Activated T-helper 1 cell treated with anti-CD3 and anti-CD28 coated beads, Interleukin-2, amount 50 U/mL, for 16 hours (primary cell): ENCODE results near the gene CEBPA.

ENCODE experiments used
- DNase-seq, 2 donors: peaks; one replicate each; pipeline ENCODE4 v3.0.0-alpha.2; 2020; ENCODE audit warnings: low read depth in 1 of 2, low spot score in 1 of 2

Gene CEBPA

GRCh38 chr19:33302175-33302973, at the start of gene CEBPA:
Gene CEBPA (minus strand): TSS chr19:33302534. CDS start chr19:33302414, 120 bp downstream.
- DNase-seq: peak in 1 of 2 donors; percentile 56

GRCh38 chr19:33350538-33351309, 48.4 kb upstream of the CEBPA start:
- DNase-seq: no peak

- no peak for DNase-seq
These were observed 47.3 kb upstream of the CEBPA start for GRCh38 chr19:33349319-33350289.

DNA sequence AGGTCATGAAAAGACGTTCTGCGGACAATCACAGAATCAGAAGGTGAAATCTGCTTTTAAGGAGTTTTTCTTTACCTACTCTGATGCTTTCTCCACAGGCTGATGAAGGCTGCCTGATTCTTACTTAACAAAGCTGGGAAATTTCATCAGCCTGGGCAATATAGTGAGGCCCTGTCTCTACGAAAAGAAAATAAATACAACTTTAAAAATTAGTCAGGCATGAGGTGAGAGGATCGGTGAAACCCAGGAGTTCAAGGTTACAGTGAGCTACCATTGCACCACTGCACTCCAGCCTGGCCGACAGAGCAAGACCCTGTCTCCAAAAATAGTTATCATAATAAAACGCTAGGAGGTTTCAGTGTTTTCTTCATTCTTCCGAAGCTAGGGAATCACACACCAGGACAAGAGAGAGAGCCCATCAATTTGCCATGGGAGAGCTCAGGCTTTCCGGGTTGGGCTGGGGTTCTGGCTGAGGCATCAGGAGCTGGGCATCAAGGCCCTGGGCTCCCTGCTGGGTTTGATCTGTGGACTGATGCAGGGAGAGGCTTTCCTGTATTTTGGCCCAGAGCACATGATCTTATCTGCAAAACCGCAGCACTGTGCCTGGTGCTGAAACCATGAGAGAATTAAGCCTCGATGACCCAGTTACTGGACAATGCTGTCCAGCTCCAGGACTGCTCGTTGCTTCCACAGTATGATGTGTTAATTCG, 46.1 kb upstream of the CEBPA start:
- DNase-seq: no peak

DNA sequence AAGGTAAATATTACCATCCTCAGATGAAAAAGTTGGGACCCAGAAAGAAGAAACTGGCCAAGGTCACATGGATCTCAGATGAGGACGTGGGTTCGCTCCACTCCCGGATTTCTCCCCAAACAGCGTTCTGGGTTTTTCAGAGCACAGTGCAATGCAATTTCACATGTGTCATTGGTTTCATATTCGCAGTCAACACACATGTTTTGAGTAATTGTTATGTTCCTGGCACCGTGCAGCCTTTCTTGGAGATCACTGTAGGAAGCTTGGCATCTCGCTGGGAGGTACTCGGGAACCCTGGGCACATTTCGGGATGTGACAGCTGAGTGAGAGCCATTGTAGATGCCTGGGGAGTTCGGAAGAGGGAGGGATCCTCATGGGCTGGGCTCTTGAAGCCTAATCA, 45.0 kb upstream of the CEBPA start:
- no peak for DNase-seq

DNA sequence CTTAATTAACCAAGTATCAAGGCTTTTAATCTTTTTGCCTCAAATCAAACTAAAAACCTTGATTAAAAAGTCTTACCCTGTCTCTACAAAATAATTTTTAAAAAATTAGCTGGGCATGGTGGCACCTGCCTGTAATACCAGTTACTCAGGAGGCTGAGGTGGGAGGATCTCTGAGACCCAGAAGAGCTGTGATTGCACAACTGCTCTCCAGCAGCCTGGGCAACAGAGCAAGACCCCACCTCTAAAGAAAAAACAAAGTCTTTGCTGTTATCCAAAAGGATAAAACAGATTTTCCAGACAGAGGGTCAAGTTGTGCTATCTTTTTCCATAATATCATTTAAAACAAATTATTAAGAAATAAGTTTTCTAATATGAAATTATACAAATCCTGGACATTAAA, 44.3 kb upstream of the CEBPA start:
- DNase-seq: no peak

- DNase-seq: no peak
These were observed 42.8 kb upstream of the CEBPA start for GRCh38 chr19:33345163-33345562.

DNA sequence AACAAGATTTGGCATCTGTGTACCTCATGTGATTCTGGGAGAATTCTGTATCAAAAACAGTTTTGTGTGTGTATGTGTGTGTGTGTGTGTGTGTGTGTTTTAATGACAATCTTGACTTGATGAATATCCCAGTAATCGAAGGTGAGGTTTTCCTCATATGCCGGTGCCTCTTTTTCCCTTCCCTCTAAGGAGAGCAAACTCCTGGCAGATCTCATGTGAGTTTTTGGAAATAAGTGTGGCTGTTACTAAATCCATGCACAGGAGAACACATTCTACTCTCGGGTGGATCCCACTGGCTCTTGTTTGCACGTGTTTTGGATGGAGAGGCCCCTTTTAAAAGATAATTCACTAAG, 42.2 kb upstream of the CEBPA start:
- DNase-seq: no peak

- DNase-seq: no peak
These were observed 41.7 kb upstream of the CEBPA start for GRCh38 chr19:33343859-33344572.

DNA sequence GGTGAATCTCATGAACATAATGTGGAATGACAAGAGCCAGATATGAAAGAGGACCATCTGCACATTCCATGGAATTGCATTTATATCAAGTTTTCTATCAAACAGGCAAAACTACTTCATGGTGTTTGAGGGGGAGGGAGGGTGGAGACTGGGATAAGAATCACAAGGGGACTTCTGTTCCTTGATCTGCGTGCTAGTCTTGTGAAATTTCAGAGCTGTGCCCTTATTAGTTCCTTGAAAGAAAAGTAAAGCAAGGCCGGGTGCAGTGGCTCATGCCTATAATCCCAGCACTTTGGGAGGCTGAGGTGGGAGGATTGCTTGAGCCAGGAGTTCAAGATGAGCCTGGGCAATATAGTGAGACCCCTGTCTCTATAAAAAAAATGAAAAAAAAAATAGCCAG, 41.0 kb upstream of the CEBPA start:
- no peak for DNase-seq

GRCh38 chr19:33340991-33341390, 38.7 kb upstream of the CEBPA start:
- no peak for DNase-seq

- no peak for DNase-seq
These were observed 37.0 kb upstream of the CEBPA start for GRCh38 chr19:33339016-33339984.

DNA sequence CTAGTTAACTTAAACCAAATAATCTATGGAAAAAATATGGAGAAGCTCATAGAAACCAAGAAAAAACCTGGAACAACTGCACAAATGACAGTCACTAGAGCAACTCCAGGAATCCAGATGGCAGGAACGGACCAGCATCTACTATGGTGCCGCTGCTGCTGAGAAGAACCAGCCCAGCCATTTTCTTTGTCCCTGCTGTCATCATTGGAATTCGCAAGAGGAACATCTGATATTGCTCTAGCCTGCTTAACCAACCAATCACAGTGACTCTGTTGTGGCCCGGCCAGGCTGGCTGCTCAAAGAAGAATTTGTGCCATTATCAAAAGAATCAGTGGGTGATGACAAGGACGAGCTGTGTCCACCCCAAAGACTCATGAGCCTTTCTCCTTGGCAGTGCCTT, 33.1 kb upstream of the CEBPA start:
- no peak for DNase-seq

DNA sequence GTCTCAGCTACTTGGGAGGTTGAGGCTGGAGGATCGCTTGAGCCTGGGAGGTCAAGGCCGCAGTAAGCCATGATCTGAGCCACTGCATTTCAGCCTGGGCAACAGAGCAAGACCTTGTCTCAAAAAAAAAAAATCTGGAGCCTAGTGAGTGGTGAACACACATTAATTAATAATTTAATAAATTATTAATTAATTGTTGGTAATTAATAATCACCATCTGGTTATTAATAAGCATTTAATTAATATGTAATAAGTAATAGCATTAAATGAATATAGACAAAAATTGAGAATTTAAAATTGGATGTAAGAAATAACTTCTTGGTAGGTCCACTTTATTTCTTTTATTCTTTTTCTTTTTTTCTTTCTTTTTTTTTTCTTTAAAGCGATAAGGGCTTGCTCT, 31.9 kb upstream of the CEBPA start:
- DNase-seq: no peak

GRCh38 chr19:33333642-33334041, 31.3 kb upstream of the CEBPA start:
- DNase-seq: no peak

GRCh38 chr19:33333151-33333550, 30.8 kb upstream of the CEBPA start:
- DNase-seq: no peak

DNA sequence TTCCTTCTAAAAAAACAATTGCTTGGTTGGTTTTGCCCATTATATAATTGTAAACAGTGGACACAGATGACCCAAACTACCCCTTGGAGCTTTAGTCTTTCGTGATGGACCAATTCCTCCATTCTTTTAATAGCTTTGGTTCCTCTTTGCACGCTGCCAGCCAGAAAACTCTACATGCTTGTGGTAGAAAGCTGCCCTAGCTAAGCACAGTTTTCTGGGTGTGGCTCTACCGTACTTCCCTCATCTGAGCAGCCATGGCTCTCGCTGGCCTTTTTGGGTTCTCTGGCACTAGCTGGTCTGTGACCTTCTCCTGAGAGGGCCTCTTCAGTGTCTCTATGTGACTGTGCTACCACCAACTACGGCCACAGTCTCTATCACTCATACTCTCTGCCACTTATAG, 29.9 kb upstream of the CEBPA start:
- DNase-seq: no peak

DNA sequence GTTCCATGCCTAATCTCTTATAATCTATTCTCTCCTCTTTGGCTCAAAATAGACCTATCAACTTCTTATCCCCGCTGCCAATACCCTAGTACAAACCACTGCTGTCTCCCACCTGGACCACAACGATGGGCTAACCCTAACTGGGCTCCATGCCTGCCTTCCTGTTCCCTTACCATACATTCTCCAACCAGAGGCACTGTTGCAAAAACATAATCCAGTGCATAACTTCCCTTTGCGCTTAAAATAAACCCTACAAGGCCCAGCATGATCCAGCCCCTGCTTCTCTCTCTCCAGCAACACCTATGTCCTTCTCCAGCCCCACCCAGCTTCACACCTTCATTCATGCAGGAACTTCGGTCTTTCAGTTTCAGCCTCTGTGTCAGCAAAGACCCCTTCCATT, 27.4 kb upstream of the CEBPA start:
- DNase-seq: no peak

DNA sequence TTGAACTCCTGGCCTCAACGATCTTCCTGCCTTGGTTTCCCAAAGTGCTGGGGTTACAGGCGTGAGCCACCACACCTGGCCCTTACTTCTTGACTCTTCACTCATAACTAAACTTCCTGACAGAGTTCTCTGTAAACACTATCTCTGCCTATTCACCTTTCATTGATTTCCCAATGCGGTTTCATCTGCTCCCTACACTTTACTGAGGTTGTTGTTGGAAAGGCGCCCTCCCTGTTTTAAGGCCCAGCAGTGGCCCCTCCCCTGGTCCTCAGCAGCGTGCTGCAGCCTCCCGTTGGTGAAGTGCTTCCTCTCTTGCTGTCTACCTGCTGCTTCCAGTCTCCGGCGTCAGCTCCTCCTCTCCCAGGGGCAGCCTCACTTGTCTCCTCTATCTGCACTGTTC, 26.7 kb upstream of the CEBPA start:
- DNase-seq: no peak
